Psoas muscle (tissue), 8 donors: Measurements from ENCODE around the gene DOCK1. TPM values are rescaled to one million over a fixed set of nuclear protein-coding genes. Genes with fewer than 3 reads are reported as not detected.

Experiments
- ATAC-seq, 4 donors: fragments of 200-7000 bp; cut with Tn5 transposase; one replicate each; pipeline ENCODE4 v1.9.1; 2020; ENCODE audit warnings: moderate library complexity in 3 of 4, mild to moderate bottlenecking in 2 of 4
- DNase-seq, 2 donors: peaks; one replicate each; pipeline ENCODE4 v3.0.0-alpha.2; 2020
- H3K27ac ChIP-seq: fragments of 200-600 bp; one replicate; pipeline ENCODE4 v1.8.0; 2022
- H3K27me3 ChIP-seq, 3 donors: fragments of 200-600 bp in 1 of 3; one replicate each; pipeline versions ENCODE4 v1.6.1 to v1.8.0; 2013 to 2022; ENCODE audit warnings: low read length in 2 of 3, mild to moderate bottlenecking in 2 of 3, moderate library complexity in 1 of 3; ENCODE audit not compliant: insufficient read depth in 3 of 3
- H3K36me3 ChIP-seq, 2 donors: fragments of 200-600 bp in 1 of 2; one replicate each; pipeline versions ENCODE4 v1.6.1 to v1.8.0; 2013 to 2022; ENCODE audit warnings: low read depth in 1 of 2, mild to moderate bottlenecking in 1 of 2, moderate library complexity in 1 of 2; ENCODE audit not compliant: insufficient read depth in 1 of 2
- H3K4me1 ChIP-seq: fragments of 200-600 bp; one replicate; pipeline ENCODE4 v1.8.0; 2022
- H3K4me3 ChIP-seq: fragments of 200-600 bp; one replicate; pipeline ENCODE4 v1.8.0; 2022; ENCODE audit warnings: mild to moderate bottlenecking
- H3K9me3 ChIP-seq: fragments of 200-600 bp; one replicate; pipeline ENCODE4 v1.8.0; 2022
- WGBS, 3 donors: extraction: QIAGEN DNeasy Blood & Tissue Kit; methylation state at CpG; one replicate each; pipeline versions ENCODE4 v1.1.6 to v1.1.7; 2013; 5-methylcytosine and 5-hydroxymethylcytosine counted together
- intact Hi-C, 2 donors: fragments of 100-400 bp; cut with DNase I; formaldehyde crosslinking; loops; one replicate each; pipeline versions ENCODE4 v1.11.0 to v1.14.2; 2022
- polyA plus RNA-seq, 3 donors: library from polyadenylated mRNA; stranded (reverse); fragments of 200-250 nt; gene quantifications; one replicate each; pipeline ENCODE4 v1.2.3, GENCODE V29; 2013
- total RNA-seq, 4 donors: library from RNA; stranded (reverse); fragmentation: NEBNext Ultra II Directional in 2 of 4; extraction: Animal tissue kit (Norgen Biotek cat#: 25700) in 2 of 4; gene quantifications; one replicate each; pipeline versions ENCODE4 v1.2.1 to v1.2.4, GENCODE V29; 2021 to 2023
- TF ChIP-seq, protein P1 (sequence below): fragments of 200-600 bp; IDR thresholded peaks from one replicate; pipeline ENCODE4 v1.8.0; 2022; ENCODE audit warnings: antibody characterized with exemption
- donor health status: healthy with polysubstance abuse.
- donor health status: DM: no; HTN: no; CAD: no; lungs with moderate emphysema.
- donor health status: Bipolar disorder and iron deficiency.
- donor health status: healthy.
- donor health status: DM: yes; HTN: yes; CAD: no.
- donor health status: DM: no; HTN: no; CAD: no.
- donor health status: DM: no; HTN: no; CAD: no.
- donor health status: DM: yes; HTN: yes; CAD: no.

Gene DOCK1
- total and polyA plus RNA-seq, 7 donors = 2.1 to 11.3 (median 5.4) TPM

DNA sequence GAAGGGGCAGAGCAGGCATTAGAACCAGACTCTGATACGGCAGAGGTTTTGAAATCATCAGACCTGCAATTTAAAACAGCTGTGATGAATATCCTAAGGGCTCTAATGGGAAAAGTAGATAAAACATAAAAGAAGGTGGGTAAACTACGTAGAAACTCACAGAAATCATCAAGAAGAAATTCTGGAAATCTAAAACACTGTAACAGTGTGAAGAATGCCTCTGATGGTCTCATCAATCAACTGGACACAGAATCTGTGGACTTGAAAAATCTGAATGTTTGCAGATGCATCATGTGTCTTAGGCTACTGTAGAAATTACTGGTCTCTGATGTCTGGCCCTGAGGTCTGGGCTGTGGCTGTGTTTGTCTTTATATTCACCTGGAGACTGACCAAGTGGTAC lies 470.8 kb downstream of the DOCK1 start:
- intact Hi-C loops = no loop called here
- TF ChIP-seq, protein P1, sequence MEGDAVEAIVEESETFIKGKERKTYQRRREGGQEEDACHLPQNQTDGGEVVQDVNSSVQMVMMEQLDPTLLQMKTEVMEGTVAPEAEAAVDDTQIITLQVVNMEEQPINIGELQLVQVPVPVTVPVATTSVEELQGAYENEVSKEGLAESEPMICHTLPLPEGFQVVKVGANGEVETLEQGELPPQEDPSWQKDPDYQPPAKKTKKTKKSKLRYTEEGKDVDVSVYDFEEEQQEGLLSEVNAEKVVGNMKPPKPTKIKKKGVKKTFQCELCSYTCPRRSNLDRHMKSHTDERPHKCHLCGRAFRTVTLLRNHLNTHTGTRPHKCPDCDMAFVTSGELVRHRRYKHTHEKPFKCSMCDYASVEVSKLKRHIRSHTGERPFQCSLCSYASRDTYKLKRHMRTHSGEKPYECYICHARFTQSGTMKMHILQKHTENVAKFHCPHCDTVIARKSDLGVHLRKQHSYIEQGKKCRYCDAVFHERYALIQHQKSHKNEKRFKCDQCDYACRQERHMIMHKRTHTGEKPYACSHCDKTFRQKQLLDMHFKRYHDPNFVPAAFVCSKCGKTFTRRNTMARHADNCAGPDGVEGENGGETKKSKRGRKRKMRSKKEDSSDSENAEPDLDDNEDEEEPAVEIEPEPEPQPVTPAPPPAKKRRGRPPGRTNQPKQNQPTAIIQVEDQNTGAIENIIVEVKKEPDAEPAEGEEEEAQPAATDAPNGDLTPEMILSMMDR = no peak
- 95 to 97% (median 95%) methylated on average over 2 of the region's 2 CpGs for WGBS, 3 donors

DNA sequence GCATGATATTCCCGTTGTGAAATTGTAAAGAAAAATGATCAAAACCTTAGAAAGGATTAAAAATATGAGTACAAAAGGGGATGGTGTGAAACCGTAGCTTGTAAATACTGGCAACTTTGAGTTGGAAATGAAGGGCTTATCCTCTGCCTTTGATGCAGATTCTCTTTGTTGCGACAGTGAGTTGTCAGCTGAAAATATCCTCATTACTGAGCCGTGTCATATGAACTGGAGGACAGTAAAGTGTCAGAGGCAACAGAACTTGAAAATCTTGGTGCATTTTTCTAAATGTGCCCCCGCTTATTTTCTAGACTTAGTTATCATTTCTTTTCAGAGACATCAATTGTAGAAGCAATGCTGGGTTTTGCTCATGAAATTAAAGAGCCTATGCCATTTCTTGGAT lies 473.4 kb downstream of the DOCK1 start:
- H3K36me3 ChIP-seq = peaks cover 3 to 17% of the 10 kb centered on the region in 2 donors
- H3K9me3 ChIP-seq = no peaks in the 10 kb centered on the region
- H3K27me3 ChIP-seq = no peaks in the 10 kb centered on the region
- H3K4me3 ChIP-seq = no peak overlapping the region
- no peak overlapping the region for H3K27ac ChIP-seq
- TF ChIP-seq, protein P1 = no peak
- WGBS, 3 donors = 90 to 96% (median 94%) methylated on average over 5 of the region's 5 CpGs
- DNase-seq (no peak), ATAC-seq (no peak)
- no peaks in the 10 kb centered on the region for H3K4me1 ChIP-seq
- intact Hi-C loops = no loop called here

More for the DNA sequence above, 470.8 kb downstream of the DOCK1 start:
- ATAC-seq (no peak), DNase-seq (no peak)
- H3K27ac ChIP-seq = no peak overlapping the region
- H3K9me3 ChIP-seq = no peaks in the 10 kb centered on the region
- H3K4me1 ChIP-seq = no peaks in the 10 kb centered on the region
- H3K27me3 ChIP-seq = no peaks in the 10 kb centered on the region
- no peak overlapping the region for H3K4me3 ChIP-seq
- H3K36me3 ChIP-seq = peaks cover 3 to 6% of the 10 kb centered on the region in 2 donors

GRCh38 chr10:127384532-127384931 lies 479.3 kb downstream of the DOCK1 start:
- intact Hi-C loops = no loop called here
- H3K36me3 ChIP-seq = peaks cover 0 to 11% of the 10 kb centered on the region in 2 donors

DNA sequence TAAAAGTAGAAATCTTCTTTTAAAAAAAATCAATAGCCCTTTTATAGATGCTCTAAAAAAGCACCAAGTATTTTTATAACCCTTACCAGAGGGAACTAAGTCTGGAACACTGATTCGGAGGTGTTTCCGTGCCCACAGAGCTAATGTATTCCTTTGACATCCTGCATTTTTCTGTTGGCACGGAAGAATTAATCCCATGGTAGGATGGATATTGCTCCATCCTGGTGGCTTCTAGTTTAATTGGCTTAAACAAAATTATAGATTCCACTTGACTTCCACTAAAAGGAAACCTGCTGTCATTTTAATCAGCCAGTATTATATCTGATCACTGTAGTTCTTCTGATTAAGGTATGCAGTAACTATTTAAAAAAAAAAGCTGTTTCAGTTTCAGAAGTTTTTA lies 479.8 kb downstream of the DOCK1 start:
- ATAC-seq = no peak
- no peak for DNase-seq
- Histone ChIP-seq H3K27ac (no peak overlapping the region), H3K4me3 (no peak overlapping the region), H3K27me3 (no peaks in the 10 kb centered on the region), H3K9me3 (no peaks in the 10 kb centered on the region), H3K4me1 (no peaks in the 10 kb centered on the region), H3K36me3 (peaks cover 0 to 11% of the 10 kb centered on the region in 2 donors)
- TF ChIP-seq, protein P1 = no peak
- intact Hi-C loops = no loop called here
- 89 to 95% (median 91%) methylated on average over 3 of the region's 3 CpGs for WGBS, 3 donors

More at GRCh38 chr10:127384532-127384931, 479.3 kb downstream of the DOCK1 start:
- Histone ChIP-seq H3K27me3 (no peaks in the 10 kb centered on the region), H3K9me3 (no peaks in the 10 kb centered on the region), H3K4me1 (no peaks in the 10 kb centered on the region), H3K27ac (no peak overlapping the region), H3K4me3 (no peak overlapping the region)
- TF ChIP-seq, protein P1 = no peak
- 86 to 95% (median 94%) methylated on average over 18 of the region's 18 CpGs for WGBS, 3 donors
- DNase-seq = no peak
- ATAC-seq = no peak
